B cell (primary cell): ENCODE measurements around the gene RNGTT. TPM values are rescaled to one million over a fixed set of nuclear protein-coding genes. Genes with fewer than 3 reads are reported as not detected.

ENCODE experiments used
- ATAC-seq: fragments of 200-7000 bp; cut with Tn5 transposase; one replicate; pipeline ENCODE4 v1.10.0; 2021; ENCODE audit warnings: low read depth, mild to moderate bottlenecking, moderate number of reproducible peaks, moderate library complexity
- CTCF ChIA-PET: fragments of 350-600 bp; sonication (Branson Sonifier 250); formaldehyde crosslinking; loops from one replicate; lab custom pipeline; 2021; ENCODE audit warnings: antibody characterized with exemption, inconsistent platforms; lab: Charles Lee
- POLR2A ChIA-PET: fragments of 350-600 bp; sonication (Branson Sonifier 250); formaldehyde crosslinking; loops from one replicate; lab custom pipeline; 2021; ENCODE audit warnings: antibody characterized with exemption; lab: Charles Lee
- DNase-seq: peaks from one replicate; pipeline ENCODE4 v3.0.0; 2013
- H2AFZ ChIP-seq: 2 replicates; pipeline ENCODE4 v1.6.1; 2012; ENCODE audit warnings: mild to moderate bottlenecking, low read depth, low read length; ENCODE audit not compliant: insufficient read depth, poor library complexity, severe bottlenecking
- H3K27ac ChIP-seq, 2 donors: 1 replicate in 1 of 2; 2 replicates in 1 of 2; pipeline ENCODE4 v1.5.1; 2012 to 2013; ENCODE audit warnings: low read length in 2 of 2, mild to moderate bottlenecking in 2 of 2, moderate library complexity in 1 of 2
- H3K27me3 ChIP-seq, 4 experiments: fragments of 200-600 bp in 1 of 4; sonication (generic) in 1 of 4; replicated peaks in 1 of 4; 1 replicate in 2 of 4; 2 replicates in 2 of 4; pipeline versions ENCODE4 v1.6.1 to v1.7.0; 2013 to 2016; ENCODE audit warnings: low read length in 3 of 4, mild to moderate bottlenecking in 2 of 4, mixed read lengths in 1 of 4, moderate library complexity in 1 of 4; ENCODE audit not compliant: insufficient read depth in 4 of 4, control insufficient read depth in 3 of 4; ENCODE audit errors: control extremely low read depth in 1 of 4
- H3K36me3 ChIP-seq, 2 experiments: replicated peaks in 1 of 2; 1 replicate in 1 of 2; 2 replicates in 1 of 2; pipeline versions ENCODE4 v1.6.1 to v1.7.1; 2013; ENCODE audit warnings: low read length in 1 of 2; ENCODE audit not compliant: insufficient read depth in 2 of 2, control insufficient read depth in 1 of 2; ENCODE audit errors: control extremely low read depth in 1 of 2, extremely low read depth in 1 of 2
- H3K4me1 ChIP-seq, 2 donors: fragments of 200-600 bp in 1 of 2; sonication (generic) in 1 of 2; 1 replicate in 1 of 2; 2 replicates in 1 of 2; pipeline versions ENCODE4 v1.5.1 to v1.6.1; 2013 to 2017; ENCODE audit warnings: low read length in 2 of 2; ENCODE audit not compliant: control insufficient read depth in 2 of 2, insufficient read depth in 2 of 2
- H3K4me2 ChIP-seq: replicated peaks from 2 replicates; pipeline ENCODE3; 2012; ENCODE audit warnings: mild to moderate bottlenecking, low read depth, low read length; ENCODE audit not compliant: poor library complexity, severe bottlenecking
- H3K4me3 ChIP-seq, 5 experiments: fragments of 200-600 bp in 1 of 5; sonication (generic) in 1 of 5; 1 replicate in 3 of 5; 2 replicates in 2 of 5; pipeline versions ENCODE4 v1.5.1 to v1.7.0; 2011 to 2016; ENCODE audit warnings: low read length in 4 of 5, mild to moderate bottlenecking in 4 of 5, low read depth in 2 of 5, control low read depth in 1 of 5, moderate library complexity in 1 of 5; ENCODE audit not compliant: insufficient read depth in 1 of 5; ENCODE audit errors: control extremely low read depth in 1 of 5, extremely low read depth in 1 of 5
- H3K79me2 ChIP-seq: fragments of 200-600 bp; sonication (generic); one replicate; pipeline ENCODE4 v1.6.0; 2016; ENCODE audit warnings: low read length; ENCODE audit not compliant: control insufficient read depth, insufficient read depth
- H3K9ac ChIP-seq: fragments of 200-600 bp; sonication (generic); 2 replicates; pipeline ENCODE4 v1.6.1; 2017; ENCODE audit warnings: mild to moderate bottlenecking, low read length, moderate library complexity
- H3K9me3 ChIP-seq, 3 donors: one replicate each; pipeline versions ENCODE4 v1.6.1 to v1.7.1; 2013; ENCODE audit warnings: low read length in 2 of 3; ENCODE audit not compliant: control insufficient read depth in 2 of 3, insufficient read depth in 1 of 3; ENCODE audit errors: control extremely low read depth in 1 of 3
- H4K20me1 ChIP-seq: 2 replicates; pipeline ENCODE4 v1.6.0; 2012; ENCODE audit warnings: mild to moderate bottlenecking, low read length; ENCODE audit not compliant: insufficient read depth, control insufficient read depth, poor library complexity, severe bottlenecking
- H3K27ac Mint-ChIP-seq: one replicate; pipeline ENCODE4 v1.8.0; 2021; ENCODE audit warnings: mixed read lengths
- H3K27me3 Mint-ChIP-seq: one replicate; pipeline ENCODE4 v1.8.0; 2021; ENCODE audit warnings: mixed read lengths
- H3K4me1 Mint-ChIP-seq: one replicate; pipeline ENCODE4 v1.8.0; 2021; ENCODE audit warnings: mixed read lengths
- H3K4me3 Mint-ChIP-seq: one replicate; pipeline ENCODE4 v1.8.0; 2021; ENCODE audit warnings: mixed read lengths
- H3K9me3 Mint-ChIP-seq: one replicate; pipeline ENCODE4 v1.8.0; 2022; ENCODE audit warnings: mixed read lengths; ENCODE audit not compliant: insufficient read depth
- EZH2 ChIP-seq: IDR thresholded peaks from 2 replicates; pipeline ENCODE4 v1.6.1; 2012; ENCODE audit warnings: borderline replicate concordance, low read depth, mild to moderate bottlenecking, moderate library complexity, low read length; ENCODE audit not compliant: insufficient read depth, poor library complexity, severe bottlenecking
- WGBS: methylation state at CpG from one replicate; pipeline ENCODE4 v1.1.5; 2013; ENCODE audit warnings: missing lambda C conversion rate; ENCODE audit not compliant: insufficient coverage; 5-methylcytosine and 5-hydroxymethylcytosine counted together
- intact Hi-C: fragments of 100-400 bp; cut with micrococcal nuclease; formaldehyde crosslinking; loops from one replicate; pipeline ENCODE4 v1.10.0; 2022
- polyA plus RNA-seq: library from polyadenylated mRNA; depleted of rRNA; stranded (reverse); fragments of >200 nt; gene quantifications from 2 replicates; pipeline ENCODE4 v1.2.3, GENCODE V29; 2012
- total RNA-seq, 2 donors: library from RNA; stranded (reverse); fragments of 120-200 nt in 1 of 2; gene quantifications; 1 replicate in 1 of 2; 2 replicates in 1 of 2; pipeline versions ENCODE4 v1.2.3 to v1.2.4, GENCODE V29; 2013 to 2022
- TF ChIP-seq, protein P1 (sequence below): fragments of 200-600 bp; IDR thresholded peaks from one replicate; pipeline ENCODE4 v1.8.0; 2022; ENCODE audit warnings: antibody characterized with exemption, mild to moderate bottlenecking

Gene RNGTT
- total and polyA plus RNA-seq, 2 donors (not counting 1 experiment from before 2014, with no cell fraction given), result 10.8 to 29.1 TPM

DNA sequence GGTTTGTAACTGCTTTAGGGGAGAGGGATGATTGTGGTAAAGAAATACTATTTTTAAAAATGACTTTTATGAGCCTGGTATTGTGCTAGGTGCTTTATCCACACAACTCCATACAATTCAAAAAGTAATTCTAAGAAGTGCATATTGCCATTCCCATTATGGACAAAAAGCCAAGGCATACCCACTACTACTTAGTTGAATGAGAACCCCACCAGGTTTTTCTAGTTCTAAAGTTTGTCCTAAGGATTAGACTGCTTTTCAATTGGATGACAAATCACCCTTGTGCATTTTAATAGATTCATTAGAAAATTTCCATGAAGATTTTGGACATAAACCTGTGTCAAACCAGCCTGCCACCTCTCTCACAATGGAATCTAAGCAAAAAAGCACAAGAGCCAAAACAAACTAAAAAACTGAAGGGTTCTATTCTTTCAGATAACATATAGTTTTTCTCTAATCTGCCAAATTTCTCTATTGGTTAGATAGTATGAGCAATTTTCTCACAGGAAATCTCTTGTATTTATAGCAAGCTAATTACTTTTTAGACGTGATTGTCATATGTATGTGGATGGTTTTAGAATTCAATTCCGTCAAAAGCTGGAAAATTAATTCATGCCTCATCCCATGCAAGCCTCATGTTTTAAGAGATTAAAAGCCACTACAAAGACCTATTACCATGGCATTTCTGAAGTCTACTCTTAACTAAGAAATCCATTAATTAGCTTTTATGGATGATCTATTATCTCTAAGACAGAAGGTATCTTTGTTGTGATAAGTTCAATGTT is 325.5 kb downstream of the RNGTT start:
- H3K4me1 ChIP-seq, result peaks cover 15 to 24% of the 10 kb centered on the region in 2 donors
- H3K27me3 Mint-ChIP-seq, result no peaks in the 10 kb centered on the region
- POLR2A ChIA-PET, result no interaction called here
- no peak overlapping the region for H3K27ac Mint-ChIP-seq
- no peaks in the 10 kb centered on the region for H3K9me3 ChIP-seq
- CTCF ChIA-PET, result no interaction called here
- WGBS, result no CpG with 5 or more reads among the region's 2 CpGs
- H3K4me3 ChIP-seq, result no peak overlapping the region
- TF ChIP-seq EZH2, result no peak
- TF ChIP-seq, protein P1, sequence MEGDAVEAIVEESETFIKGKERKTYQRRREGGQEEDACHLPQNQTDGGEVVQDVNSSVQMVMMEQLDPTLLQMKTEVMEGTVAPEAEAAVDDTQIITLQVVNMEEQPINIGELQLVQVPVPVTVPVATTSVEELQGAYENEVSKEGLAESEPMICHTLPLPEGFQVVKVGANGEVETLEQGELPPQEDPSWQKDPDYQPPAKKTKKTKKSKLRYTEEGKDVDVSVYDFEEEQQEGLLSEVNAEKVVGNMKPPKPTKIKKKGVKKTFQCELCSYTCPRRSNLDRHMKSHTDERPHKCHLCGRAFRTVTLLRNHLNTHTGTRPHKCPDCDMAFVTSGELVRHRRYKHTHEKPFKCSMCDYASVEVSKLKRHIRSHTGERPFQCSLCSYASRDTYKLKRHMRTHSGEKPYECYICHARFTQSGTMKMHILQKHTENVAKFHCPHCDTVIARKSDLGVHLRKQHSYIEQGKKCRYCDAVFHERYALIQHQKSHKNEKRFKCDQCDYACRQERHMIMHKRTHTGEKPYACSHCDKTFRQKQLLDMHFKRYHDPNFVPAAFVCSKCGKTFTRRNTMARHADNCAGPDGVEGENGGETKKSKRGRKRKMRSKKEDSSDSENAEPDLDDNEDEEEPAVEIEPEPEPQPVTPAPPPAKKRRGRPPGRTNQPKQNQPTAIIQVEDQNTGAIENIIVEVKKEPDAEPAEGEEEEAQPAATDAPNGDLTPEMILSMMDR, result no peak
- H3K27me3 ChIP-seq, result no peaks in the 10 kb centered on the region
- DNase-seq (no peak), ATAC-seq (no peak)
- no peak overlapping the region for H3K27ac ChIP-seq
- no peaks in the 10 kb centered on the region for H3K36me3 ChIP-seq
- no peak overlapping the region for H3K9ac ChIP-seq
- peaks cover 3% of the 10 kb centered on the region for H3K79me2 ChIP-seq
- no peaks in the 10 kb centered on the region for H3K9me3 Mint-ChIP-seq
- intact Hi-C loops, result no loop called here
- no peaks in the 10 kb centered on the region for H4K20me1 ChIP-seq
- H2AFZ ChIP-seq, result no peak overlapping the region
- no peak overlapping the region for H3K4me2 ChIP-seq
- peaks cover 37% of the 10 kb centered on the region for H3K4me1 Mint-ChIP-seq
- no peak overlapping the region for H3K4me3 Mint-ChIP-seq

DNA sequence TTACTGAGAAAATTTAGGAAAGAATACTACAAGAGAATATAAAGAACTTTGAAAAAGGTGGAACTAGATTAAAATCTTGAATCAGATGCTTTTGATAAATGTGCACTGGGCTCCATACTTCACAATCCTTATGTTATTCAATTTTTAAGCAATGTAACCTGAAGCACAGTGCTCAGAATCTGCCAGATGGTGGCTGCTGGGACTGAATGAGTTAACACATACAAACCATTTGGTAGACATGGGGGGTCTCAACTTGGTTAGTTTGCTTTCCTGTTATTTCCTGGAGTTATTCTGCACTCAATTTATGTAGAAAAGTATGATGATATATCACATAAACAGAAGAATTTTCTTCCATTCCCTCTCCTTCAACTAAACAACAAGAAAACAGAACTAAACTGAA is 326.5 kb downstream of the RNGTT start:
- H3K4me3 Mint-ChIP-seq, result no peak overlapping the region
- DNase-seq (no peak), ATAC-seq (no peak)
- Histone ChIP-seq H3K27ac (no peak overlapping the region), H3K4me1 (peaks cover 18 to 23% of the 10 kb centered on the region in 2 donors), H3K36me3 (no peaks in the 10 kb centered on the region), H3K9me3 (no peaks in the 10 kb centered on the region), H3K9ac (no peak overlapping the region), H2AFZ (no peak overlapping the region), H3K27me3 (no peaks in the 10 kb centered on the region), H4K20me1 (no peaks in the 10 kb centered on the region), H3K4me3 (no peak overlapping the region), H3K4me2 (no peak overlapping the region), H3K79me2 (peaks cover 3% of the 10 kb centered on the region)
- ChIA-PET CTCF (no interaction called here), POLR2A (no interaction called here)
- TF ChIP-seq, protein P1, result no peak
- H3K27me3 Mint-ChIP-seq, result no peaks in the 10 kb centered on the region
- no peaks in the 10 kb centered on the region for H3K9me3 Mint-ChIP-seq
- no peak overlapping the region for H3K27ac Mint-ChIP-seq
- peaks cover 39% of the 10 kb centered on the region for H3K4me1 Mint-ChIP-seq
- intact Hi-C loops, result no loop called here
